HepG2 (cell line): ENCODE results near the gene FOCAD. TPM values are rescaled to one million over a fixed set of nuclear protein-coding genes. Genes with fewer than 3 reads are reported as not detected.

Experiments used
- ATAC-seq: fragments of 200-7000 bp; cut with Tn5 transposase; 3 replicates; pipeline ENCODE4 v1.9.1; 2020; ENCODE audit warnings: mild to moderate bottlenecking, moderate library complexity
- BruUV-seq: library from RNA; stranded (reverse); fragments of 400-500 nt; replicated peaks from 2 replicates; lab custom pipeline; 2021; lab: Mats Ljungman, UMichigan
- CTCF ChIA-PET: fragments of 300-600 bp; formaldehyde crosslinking; extraction: SDS; loops from one replicate; lab custom pipeline; 2021; ENCODE audit warnings: low total read pairs, inconsistent platforms, low intra/inter-chr PET ratio; lab: Yijun Ruan, JAX
- POLR2A ChIA-PET: fragments of 350-600 bp; sonication (Branson Sonifier 250); formaldehyde crosslinking; loops from one replicate; lab custom pipeline; 2020; ENCODE audit warnings: antibody characterized with exemption, inconsistent platforms; lab: Yijun Ruan, JAX
- DNase-seq: peaks from one replicate; pipeline ENCODE4 v3.0.0-alpha.2; 2015; ENCODE audit warnings: low spot score
- FAIRE-seq: peaks from 3 replicates; lab custom pipeline; 2011; peaks lifted over from hg19 to GRCh38; lab: Jason Lieb, UNC
- H2AFZ ChIP-seq: one replicate; pipeline ENCODE4 v1.6.1; 2011; ENCODE audit warnings: low read length, inconsistent platforms
- H3K27ac ChIP-seq: fragments of 300-600 bp; 3 replicates; pipeline ENCODE4 v1.8.0; 2011; ENCODE audit warnings: mixed run types, mild to moderate bottlenecking, mixed read lengths, low read length, inconsistent platforms; ENCODE audit not compliant: insufficient read depth; ENCODE audit errors: extremely low read length
- H3K27me3 ChIP-seq, 2 experiments: fragments of 200-600 bp in 1 of 2; 2 replicates in 1 of 2; 3 replicates in 1 of 2; pipeline versions ENCODE4 v1.6.0 to v1.8.0; 2011; ENCODE audit warnings: low read length in 2 of 2, mild to moderate bottlenecking in 2 of 2, moderate library complexity in 2 of 2, inconsistent platforms in 1 of 2; ENCODE audit not compliant: insufficient read depth in 2 of 2, control insufficient read depth in 1 of 2
- H3K36me3 ChIP-seq, 2 experiments: fragments of 200-600 bp in 1 of 2; replicated peaks in 1 of 2; 2 replicates in 1 of 2; 3 replicates in 1 of 2; pipeline versions ENCODE4 v1.5.1 to v1.8.0; 2011; ENCODE audit warnings: low read length in 2 of 2, inconsistent platforms in 1 of 2; ENCODE audit not compliant: insufficient read depth in 2 of 2, control insufficient read depth in 1 of 2
- H3K4me1 ChIP-seq: 2 replicates; pipeline ENCODE4 v1.5.1; 2012; ENCODE audit warnings: low read length, inconsistent platforms; ENCODE audit not compliant: insufficient read depth
- H3K4me2 ChIP-seq: 2 replicates; pipeline ENCODE4 v1.6.0; 2011; ENCODE audit warnings: low read depth, low read length, inconsistent platforms
- H3K4me3 ChIP-seq, 3 experiments: fragments of 200-600 bp in 1 of 3; sonication (generic), shearing (Covaris generic) in 1 of 3; replicated peaks in 1 of 3; 2 replicates each; pipeline ENCODE4 v1.5.1; 2011 to 2016; ENCODE audit warnings: low read length in 3 of 3, inconsistent platforms in 2 of 3, low read depth in 2 of 3, mild to moderate bottlenecking in 2 of 3, control low read depth in 1 of 3, mixed read lengths in 1 of 3; ENCODE audit not compliant: insufficient read depth in 1 of 3
- H3K79me2 ChIP-seq: one replicate; pipeline ENCODE4 v1.6.1; 2011; ENCODE audit warnings: low read length, inconsistent platforms; ENCODE audit not compliant: insufficient read depth
- H3K9ac ChIP-seq: 2 replicates; pipeline ENCODE4 v1.6.0; 2011; ENCODE audit warnings: mild to moderate bottlenecking, low read depth, low read length, inconsistent platforms; ENCODE audit not compliant: insufficient read depth
- H3K9me3 ChIP-seq: 2 replicates; pipeline ENCODE4 v1.5.1; 2012; ENCODE audit warnings: mild to moderate bottlenecking, low read length
- H4K20me1 ChIP-seq: 2 replicates; pipeline ENCODE4 v1.6.0; 2011; ENCODE audit warnings: inconsistent platforms, mild to moderate bottlenecking, low read length, moderate library complexity; ENCODE audit not compliant: insufficient read depth
- GPN1 ChIP-seq: sonication (generic); formaldehyde crosslinking; IDR thresholded peaks from 2 replicates; pipeline ENCODE4 v1.5.1; 2020; ENCODE audit warnings: missing genetic modification reagents, borderline replicate concordance
- IRF2 ChIP-seq: IDR thresholded peaks from 2 replicates; pipeline ENCODE4 v1.6.1; 2018; ENCODE audit warnings: missing genetic modification reagents, missing compliant biosample characterization
- MEF2D ChIP-seq: sonication (generic); formaldehyde crosslinking; IDR thresholded peaks from 2 replicates; pipeline ENCODE4 v1.5.1; 2020; ENCODE audit warnings: mild to moderate bottlenecking, missing genetic modification reagents
- NONO ChIP-seq, 2 experiments: fragments of 450-650 bp in 1 of 2; sonication (generic) in 1 of 2; formaldehyde crosslinking in 1 of 2; IDR thresholded peaks in 1 of 2; conservative IDR thresholded peaks in 1 of 2; 2 replicates each; pipeline versions ENCODE4 v1.6.1 to v1.8.0; 2017 to 2022; ENCODE audit warnings: mild to moderate bottlenecking in 1 of 2, missing genetic modification reagents in 1 of 2, moderate library complexity in 1 of 2
- PATZ1 ChIP-seq: sonication (generic); formaldehyde crosslinking; IDR thresholded peaks from 2 replicates; pipeline ENCODE4 v1.4.0; 2020; ENCODE audit warnings: missing genetic modification reagents
- PHF8 ChIP-seq: sonication (generic); formaldehyde crosslinking; IDR thresholded peaks from 2 replicates; pipeline ENCODE4 v1.5.0; 2020; ENCODE audit warnings: missing genetic modification reagents
- PPARG ChIP-seq: conservative IDR thresholded peaks from 2 replicates; pipeline ENCODE4 v1.6.1; 2016; ENCODE audit warnings: missing biosample characterization, missing genetic modification reagents
- SMARCE1 ChIP-seq: fragments of 450-650 bp; IDR thresholded peaks from 2 replicates; pipeline ENCODE4 v1.6.1; 2017; ENCODE audit warnings: borderline replicate concordance
- SP5 ChIP-seq: IDR thresholded peaks from 2 replicates; pipeline ENCODE4 v1.6.1; 2016; ENCODE audit warnings: low read depth, borderline replicate concordance
- SUZ12 ChIP-seq: fragments of 150-350 bp; IDR thresholded peaks from 2 replicates; pipeline ENCODE4 v1.6.1; 2014; ENCODE audit warnings: low read depth, low read length
- TBX2 ChIP-seq: sonication (generic); formaldehyde crosslinking; IDR thresholded peaks from 2 replicates; pipeline ENCODE4 v1.5.0; 2020; ENCODE audit warnings: missing genetic modification reagents, mild to moderate bottlenecking, borderline replicate concordance
- ZHX2 ChIP-seq, 2 experiments: sonication (generic) in 1 of 2; formaldehyde crosslinking in 1 of 2; IDR thresholded peaks; 2 replicates each; pipeline versions ENCODE4 v1.6.1 to v1.9.0; 2014 to 2022; ENCODE audit warnings: antibody characterized with exemption in 1 of 2, borderline replicate concordance in 1 of 2, inconsistent platforms in 1 of 2, low read depth in 1 of 2, missing genetic modification reagents in 1 of 2
- ZNF138 ChIP-seq: sonication (generic); formaldehyde crosslinking; IDR thresholded peaks from 2 replicates; pipeline ENCODE4 v1.5.0; 2020; ENCODE audit warnings: mild to moderate bottlenecking, low read depth, missing genetic modification reagents
- ZNF24 ChIP-seq: fragments of 450-650 bp; IDR thresholded peaks from 2 replicates; pipeline ENCODE4 v1.6.1; 2017; ENCODE audit warnings: antibody characterized with exemption, mild to moderate bottlenecking
- ZNF451 ChIP-seq: sonication (generic); formaldehyde crosslinking; IDR thresholded peaks from 2 replicates; pipeline ENCODE4 v1.5.0; 2020; ENCODE audit warnings: mild to moderate bottlenecking, missing genetic modification reagents
- ZNF577 ChIP-seq: sonication (generic); formaldehyde crosslinking; IDR thresholded peaks from 2 replicates; pipeline ENCODE4 v1.4.0; 2020; ENCODE audit warnings: mild to moderate bottlenecking, low read depth, missing genetic modification reagents, borderline replicate concordance
- WGBS: methylation state at CpG from one replicate; pipeline ENCODE4 v1.1.6; 2017; ENCODE audit warnings: low lambda C conversion rate; 5-methylcytosine and 5-hydroxymethylcytosine counted together
- in situ Hi-C: cut with HindIII; loops from 2 replicates; pipeline ENCODE4 v1.10.0; 2017; ENCODE audit warnings: low pct_unique_long_range_greater_than_20kb; ENCODE audit not compliant: extremely low pct_ligation_motif_present
- intact Hi-C: fragments of 100-400 bp; cut with micrococcal nuclease; formaldehyde crosslinking; loops from one replicate; pipeline ENCODE4 v1.10.0; 2022; ENCODE audit not compliant: unreplicated experiment
- polyA plus RNA-seq, 8 experiments: library from polyadenylated mRNA; depleted of rRNA in 3 of 8; stranded (reverse) in 7 of 8; unstranded in 1 of 8; fragments of >200 nt; fragmentation: Illumina TruSeq in 4 of 8; extraction: Trizol in 4 of 8; gene quantifications; 2 replicates each; pipeline versions ENCODE4 v1.2.1 to v1.2.3, GENCODE V29; 2011 to 2016; ENCODE audit warnings: low read depth in 4 of 8, missing spikeins in 1 of 8, mixed read lengths in 1 of 8; ENCODE audit not compliant: insufficient read depth in 1 of 8
- total RNA-seq, 5 experiments: library from RNA; depleted of rRNA; stranded (reverse); fragments of >200 nt; fragmentation: Illumina TruSeq; extraction: Trizol; gene quantifications; 2 replicates each; pipeline ENCODE4 v1.2.3, GENCODE V29; 2016; ENCODE audit warnings: low read depth in 1 of 5

FOCAD gene
- total and polyA plus RNA-seq, 2 of the 13 experiments (the other 11 are each of a cell fraction or from before 2014, with no cell fraction given): 18.0 to 31.1 TPM

GRCh38 chr9:20684875-20685696, 1.0 kb downstream of the FOCAD start:
- Histone ChIP-seq H3K36me3 (no peaks in the 10 kb centered on the region), H3K9ac (peak overlapping the region; percentile 97), H3K4me2 (peak overlapping the region; percentile 86), H3K79me2 (peaks cover 47% of the 10 kb centered on the region), H3K27me3 (no peaks in the 10 kb centered on the region; a peak in 1 of 5 replicates), H3K4me1 (peaks cover 59% of the 10 kb centered on the region), H3K27ac (peak overlapping the region; percentile 91), H4K20me1 (no peaks in the 10 kb centered on the region), H3K4me3 (peak overlapping the region; percentile 65 to 89 (median 88)), H3K9me3 (no peaks in the 10 kb centered on the region), H2AFZ (peak overlapping the region; percentile 35)
- POLR2A ChIA-PET: interaction anchor here (0.8 to 2.0 kb wide), 9 partner anchors 7 to 150 kb away, joined by 4 to 30 read pairs (median 7); partner anchors contain the start of gene MLLT3
- no peak for FAIRE-seq
- CTCF ChIA-PET: no interaction called here
- in situ Hi-C loops (no loop called here), intact Hi-C loops (loop anchor here (1.0 to 10.0 kb wide), 6 partner anchors 7 to 328 kb away; no protein-coding TSS in a partner anchor)
- DNase-seq: no peak
- TSS peak; percentile 65 for BruUV-seq
- no peak for ATAC-seq
- WGBS: 4% methylated on average over 10 of the region's 10 CpGs
- TF ChIP-seq SMARCE1 (no peak), IRF2 (CRISPR knock-in tag) (no peak), GPN1 (no peak), ZNF138 (CRISPR knock-in tag) (no peak), TBX2 (CRISPR knock-in tag) (no peak), SP5 (CRISPR knock-in tag) (0 out of 2 replicates have a peak, but pooled peaks have one; percentile 12), ZNF577 (CRISPR knock-in tag) (no peak), PATZ1 (no peak), PHF8 (CRISPR knock-in tag) (no peak), PPARG (CRISPR knock-in tag) (no peak), SUZ12 (no peak), NONO (IDR thresholded peaks at IDR 0.05) (no peak), NONO (CRISPR knock-in tag; conservative IDR thresholded peaks at IDR 0.05) (no peak), ZNF24 (peak; percentile 69), ZNF451 (no peak), MEF2D (CRISPR knock-in tag) (no peak), ZHX2 (IDR thresholded peaks at IDR 0.05; ENCODE audit: low read depth) (no peak), ZHX2 (CRISPR knock-in tag; IDR thresholded peaks at IDR 0.05; ENCODE audit: borderline replicate concordance) (no peak)
